ENCODE data around the gene FHL1. TPM values are rescaled to one million over a fixed set of nuclear protein-coding genes. Genes with fewer than 3 reads are reported as not detected.
A peak's percentile ranks its signal among the peaks of the same experiment; 100 is the strongest.

The FHL1 gene
- total RNA-seq, 1 donor from 2014 or later, result 337 TPM

DNA sequence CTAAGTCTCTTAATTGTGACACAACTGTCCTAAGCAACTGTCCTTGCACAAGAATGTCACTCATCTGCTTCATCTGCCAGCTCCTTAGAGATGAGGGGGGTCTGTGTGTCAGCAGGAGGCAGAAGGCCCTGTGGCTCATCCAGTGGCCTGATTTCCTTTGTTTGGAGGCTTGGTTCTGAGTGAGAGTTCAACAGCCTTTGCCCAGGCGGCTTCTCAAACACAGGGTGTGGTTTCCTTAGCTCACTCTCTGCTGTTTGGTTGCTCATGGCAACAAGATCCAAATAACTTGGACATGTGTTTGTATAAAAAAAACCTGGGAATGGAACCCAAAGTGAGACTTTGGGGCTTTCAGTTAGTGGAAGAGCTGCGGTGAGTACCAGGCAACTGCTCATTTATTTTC is 57.2 kb downstream of the FHL1 start:
- H3K36me3 ChIP-seq, result peaks cover 0 to 5% of the 10 kb centered on the region in 2 donors
- no peak for DNase-seq (ENCODE audit: extremely low spot score in 2 of 2)
- H3K4me3 ChIP-seq, result peak overlapping the region in 1 of 2 donors; percentile 1
- TF ChIP-seq POLR2AphosphoS5 (IDR thresholded peaks at IDR 0.05; ENCODE audit: insufficient read depth in 1 of 2, low read depth in 1 of 2) (peak in 1 of 2 donors; percentile 14), POLR2A (IDR thresholded peaks at IDR 0.05) (no peak)
- no peaks in the 10 kb centered on the region for H3K9me3 ChIP-seq
- no peaks in the 10 kb centered on the region for H3K27me3 ChIP-seq
- intact Hi-C loops (cut with DNase I), result no loop called here
- H3K27ac ChIP-seq, result peak overlapping the region; percentile 65
- peaks cover 42% of the 10 kb centered on the region for H3K4me1 ChIP-seq

GRCh38 chrX:136205882-136206380 is 58.6 kb downstream of the FHL1 start:
- H3K36me3 ChIP-seq, result peaks cover 0 to 5% of the 10 kb centered on the region in 2 donors
- H3K27ac ChIP-seq, result peak overlapping the region; percentile 65
- no peak for TF ChIP-seq CTCF (IDR thresholded peaks at IDR 0.05)
- TF ChIP-seq POLR2A (IDR thresholded peaks at IDR 0.05), result no peak
- TF ChIP-seq POLR2AphosphoS5 (IDR thresholded peaks at IDR 0.05; ENCODE audit: insufficient read depth in 1 of 2, low read depth in 1 of 2), result no peak
- H3K4me3 ChIP-seq, result peak overlapping the region in 1 of 2 donors; percentile 18
- no peaks in the 10 kb centered on the region for H3K27me3 ChIP-seq
- H3K4me1 ChIP-seq, result peaks cover 36% of the 10 kb centered on the region
- no peak for DNase-seq (ENCODE audit: extremely low spot score in 2 of 2)
- H3K9me3 ChIP-seq, result no peaks in the 10 kb centered on the region
- intact Hi-C loops (cut with DNase I), result loop anchor here (5.0 kb wide), 1 partner anchor 34 kb away; no protein-coding TSS in a partner anchor

- DNase-seq (ENCODE audit: extremely low spot score in 2 of 2), result no peak
- H3K27ac ChIP-seq, result no peak overlapping the region
- no peak for TF ChIP-seq POLR2AphosphoS5 (IDR thresholded peaks at IDR 0.05; ENCODE audit: insufficient read depth in 1 of 2, low read depth in 1 of 2)
- TF ChIP-seq POLR2A (IDR thresholded peaks at IDR 0.05), result no peak
- TF ChIP-seq CTCF (IDR thresholded peaks at IDR 0.05), result no peak
- intact Hi-C loops (cut with DNase I), result loop anchor here (5.0 kb wide), 1 partner anchor 35 kb away; no protein-coding TSS in a partner anchor
- H3K4me3 ChIP-seq, result no peak overlapping the region
- H3K4me1 ChIP-seq, result peaks cover 34% of the 10 kb centered on the region
- no peaks in the 10 kb centered on the region for H3K27me3 ChIP-seq
- no peaks in the 10 kb centered on the region for H3K9me3 ChIP-seq
- peaks cover 0 to 5% of the 10 kb centered on the region in 2 donors for H3K36me3 ChIP-seq
These were observed 59.6 kb downstream of the FHL1 start for GRCh38 chrX:136206916-136207315.

DNA sequence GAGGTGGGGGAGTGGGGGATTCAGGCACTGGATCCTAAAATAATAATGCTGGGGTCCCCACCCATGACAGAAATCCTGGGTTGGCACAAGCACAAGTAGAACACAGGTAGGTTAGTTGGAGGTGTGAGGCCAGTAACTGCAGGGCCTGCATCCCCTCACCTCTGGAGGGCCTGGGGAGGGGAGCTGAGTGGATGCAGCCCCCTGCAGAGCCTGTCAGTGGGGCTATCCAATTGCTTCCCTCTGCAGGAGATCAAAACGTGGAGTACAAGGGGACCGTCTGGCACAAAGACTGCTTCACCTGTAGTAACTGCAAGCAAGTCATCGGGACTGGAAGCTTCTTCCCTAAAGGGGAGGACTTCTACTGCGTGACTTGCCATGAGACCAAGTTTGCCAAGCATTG is 60.2 kb downstream of the FHL1 start:
- H3K36me3 ChIP-seq, result peaks cover 0 to 5% of the 10 kb centered on the region in 2 donors
- intact Hi-C loops (cut with DNase I), result loop anchor here (5.0 kb wide), 1 partner anchor 35 kb away; no protein-coding TSS in a partner anchor
- H3K9me3 ChIP-seq, result no peaks in the 10 kb centered on the region
- no peak overlapping the region for H3K27ac ChIP-seq
- no peak overlapping the region for H3K4me3 ChIP-seq
- peaks cover 31% of the 10 kb centered on the region for H3K4me1 ChIP-seq
- TF ChIP-seq POLR2AphosphoS5 (IDR thresholded peaks at IDR 0.05; ENCODE audit: insufficient read depth in 1 of 2, low read depth in 1 of 2), result no peak
- no peak for TF ChIP-seq CTCF (IDR thresholded peaks at IDR 0.05)
- DNase-seq (ENCODE audit: extremely low spot score in 2 of 2), result no peak
- H3K27me3 ChIP-seq, result no peaks in the 10 kb centered on the region

DNA sequence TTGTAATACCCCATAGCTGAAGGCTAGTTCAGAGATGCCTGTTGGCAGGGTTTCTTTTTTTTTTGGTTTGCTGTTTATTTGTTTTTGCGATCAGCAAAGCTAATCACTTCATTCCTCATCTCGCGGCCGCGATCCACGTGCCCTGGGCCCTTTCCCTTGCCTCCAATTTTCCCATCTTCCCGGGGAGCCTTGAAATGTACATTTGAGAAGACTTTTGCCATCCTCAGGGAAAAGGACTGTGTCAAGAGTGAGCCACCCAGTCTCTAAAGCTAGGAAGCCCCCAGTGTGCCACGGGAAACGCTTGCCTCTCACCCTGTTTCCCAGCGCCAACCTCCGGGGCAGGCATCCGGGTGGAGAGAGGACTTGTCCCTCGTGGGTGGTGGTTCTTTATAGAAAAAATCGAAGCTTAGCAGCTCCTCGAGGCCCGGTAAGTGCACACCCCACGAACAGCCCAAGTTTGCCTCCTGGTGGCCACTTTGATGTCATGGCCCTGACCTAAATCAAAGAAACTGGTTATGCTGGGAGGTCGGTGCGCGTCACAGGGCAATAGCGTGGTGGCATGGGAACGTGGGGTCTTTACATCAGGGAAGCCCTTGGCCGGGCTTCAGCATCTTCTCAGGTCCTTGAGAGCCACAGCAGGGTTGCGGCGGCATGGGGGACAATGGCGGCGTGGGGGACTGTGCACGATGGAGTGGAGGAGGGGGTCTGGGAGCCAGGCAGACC is 61.8 kb downstream of the FHL1 start:
- Histone ChIP-seq H3K9me3 (no peaks in the 10 kb centered on the region), H3K27ac (peak overlapping the region; percentile 57), H3K4me3 (no peak overlapping the region), H3K36me3 (peaks cover 0 to 5% of the 10 kb centered on the region in 2 donors), H3K4me1 (peaks cover 23% of the 10 kb centered on the region), H3K27me3 (no peaks in the 10 kb centered on the region)
- TF ChIP-seq CTCF (IDR thresholded peaks at IDR 0.05), result peak; percentile 11 to 64 (median 41)
- peak in 1 of 2 donors; percentile 55 for TF ChIP-seq POLR2AphosphoS5 (IDR thresholded peaks at IDR 0.05; ENCODE audit: insufficient read depth in 1 of 2, low read depth in 1 of 2)
- no peak for TF ChIP-seq POLR2A (IDR thresholded peaks at IDR 0.05)
- intact Hi-C loops (cut with DNase I), result loop anchor here (2.0 to 5.0 kb wide), 2 partner anchors 37 to 48 kb away; no protein-coding TSS in a partner anchor
- DNase-seq (ENCODE audit: extremely low spot score in 2 of 2), result no peak
